ENCODE measurements around the gene LYSMD1. TPM values are rescaled to one million over a fixed set of nuclear protein-coding genes. Genes with fewer than 3 reads are reported as not detected.

LYSMD1 gene
- total and polyA plus RNA-seq, 9 donors, result 12.6 to 20.3 (median 14.3) TPM

- WGBS, 3 donors, result 1 to 3% (median 2%) methylated on average over 15 of the region's 15 CpGs
- peak in 4 of 5 donors; percentile 69 to 73 (median 71) for DNase-seq
- intact Hi-C loops (cut with DNase I), result no loop called here
Measured at GRCh38 chr1:151165281-151165737, 393 bp downstream of the LYSMD1 start.

GRCh38 chr1:151164732-151165280 is 896 bp downstream of the LYSMD1 start:
- no peak for TF ChIP-seq EP300 (IDR thresholded peaks at IDR 0.05)
- peak; percentile 35 for TF ChIP-seq POLR2A (IDR thresholded peaks at IDR 0.05)
- intact Hi-C loops (cut with DNase I), result no loop called here
- H3K27me3 ChIP-seq, result no peaks in the 10 kb centered on the region
- H3K4me1 ChIP-seq (ENCODE audit: insufficient read depth), result peaks cover 7% of the 10 kb centered on the region
- H3K36me3 ChIP-seq, result no peaks in the 10 kb centered on the region
- DNase-seq, result peak in 3 of 5 donors; percentile 43 to 63 (median 61)
- WGBS, 3 donors, result 4 to 6% (median 5%) methylated on average over 11 of the region's 11 CpGs
- H3K27ac ChIP-seq, result peak overlapping the region; percentile 83 to 87
- no peaks in the 10 kb centered on the region for H3K9me3 ChIP-seq
- H3K4me3 ChIP-seq, result peak overlapping the region; percentile 64

More at GRCh38 chr1:151165281-151165737, 393 bp downstream of the LYSMD1 start:
- Histone ChIP-seq H3K27me3 (no peaks in the 10 kb centered on the region), H3K4me1 (ENCODE audit: insufficient read depth) (peaks cover 7% of the 10 kb centered on the region), H3K9me3 (no peaks in the 10 kb centered on the region), H3K4me3 (peak overlapping the region; percentile 64), H3K27ac (peak overlapping the region; percentile 83 to 87), H3K36me3 (no peaks in the 10 kb centered on the region)
- TF ChIP-seq EP300 (IDR thresholded peaks at IDR 0.05) (no peak), POLR2A (IDR thresholded peaks at IDR 0.05) (no peak)
- TF ChIP-seq, protein P1, sequence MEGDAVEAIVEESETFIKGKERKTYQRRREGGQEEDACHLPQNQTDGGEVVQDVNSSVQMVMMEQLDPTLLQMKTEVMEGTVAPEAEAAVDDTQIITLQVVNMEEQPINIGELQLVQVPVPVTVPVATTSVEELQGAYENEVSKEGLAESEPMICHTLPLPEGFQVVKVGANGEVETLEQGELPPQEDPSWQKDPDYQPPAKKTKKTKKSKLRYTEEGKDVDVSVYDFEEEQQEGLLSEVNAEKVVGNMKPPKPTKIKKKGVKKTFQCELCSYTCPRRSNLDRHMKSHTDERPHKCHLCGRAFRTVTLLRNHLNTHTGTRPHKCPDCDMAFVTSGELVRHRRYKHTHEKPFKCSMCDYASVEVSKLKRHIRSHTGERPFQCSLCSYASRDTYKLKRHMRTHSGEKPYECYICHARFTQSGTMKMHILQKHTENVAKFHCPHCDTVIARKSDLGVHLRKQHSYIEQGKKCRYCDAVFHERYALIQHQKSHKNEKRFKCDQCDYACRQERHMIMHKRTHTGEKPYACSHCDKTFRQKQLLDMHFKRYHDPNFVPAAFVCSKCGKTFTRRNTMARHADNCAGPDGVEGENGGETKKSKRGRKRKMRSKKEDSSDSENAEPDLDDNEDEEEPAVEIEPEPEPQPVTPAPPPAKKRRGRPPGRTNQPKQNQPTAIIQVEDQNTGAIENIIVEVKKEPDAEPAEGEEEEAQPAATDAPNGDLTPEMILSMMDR (IDR thresholded peaks at IDR 0.05), result no peak

DNA sequence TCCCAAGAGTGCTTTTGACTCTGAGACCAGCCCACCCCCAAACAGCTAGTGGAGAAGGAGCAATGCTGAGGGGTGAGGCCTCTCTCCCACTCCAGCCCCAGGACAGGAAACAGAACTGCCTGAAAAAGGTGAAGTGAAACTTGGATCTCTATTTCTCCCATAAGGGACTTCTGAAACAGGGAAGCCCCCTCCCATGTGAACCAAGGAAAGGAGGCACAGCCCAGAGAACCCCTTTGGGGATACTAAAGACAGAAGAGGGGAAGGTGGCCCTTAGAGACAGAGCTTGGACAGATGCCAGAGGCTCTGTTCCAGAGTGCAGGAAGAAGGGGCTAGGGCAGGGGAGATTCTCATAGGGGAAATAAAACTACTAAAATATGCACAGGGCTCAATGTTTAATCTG is 6.3 kb downstream of the LYSMD1 start:
- DNase-seq, result no peak
- peaks cover 2% of the 10 kb centered on the region for H3K4me1 ChIP-seq (ENCODE audit: insufficient read depth)
- TF ChIP-seq EP300 (IDR thresholded peaks at IDR 0.05), result no peak
- TF ChIP-seq, protein P1 (IDR thresholded peaks at IDR 0.05), result no peak
- no peak for TF ChIP-seq POLR2A (IDR thresholded peaks at IDR 0.05)
- no peaks in the 10 kb centered on the region for H3K9me3 ChIP-seq
- no peak overlapping the region for H3K4me3 ChIP-seq
- no peak overlapping the region for H3K27ac ChIP-seq
- intact Hi-C loops (cut with DNase I), result loop anchor here in 3 of 4 donors (5.0 to 10.0 kb wide), 4 partner anchors 57 to 137 kb away; no protein-coding TSS in a partner anchor
- no peaks in the 10 kb centered on the region for H3K27me3 ChIP-seq
- H3K36me3 ChIP-seq, result no peaks in the 10 kb centered on the region

- peaks cover 2% of the 10 kb centered on the region for H3K4me1 ChIP-seq (ENCODE audit: insufficient read depth)
- intact Hi-C loops (cut with DNase I), result loop anchor here in 3 of 4 donors (5.0 to 10.0 kb wide), 4 partner anchors 56 to 136 kb away; no protein-coding TSS in a partner anchor
- H3K27ac ChIP-seq, result no peak overlapping the region
- H3K4me3 ChIP-seq, result no peak overlapping the region
- TF ChIP-seq, protein P1 (IDR thresholded peaks at IDR 0.05), result no peak
- no peak for TF ChIP-seq POLR2A (IDR thresholded peaks at IDR 0.05)
- no peak for TF ChIP-seq EP300 (IDR thresholded peaks at IDR 0.05)
- no peak for DNase-seq
- H3K36me3 ChIP-seq, result no peaks in the 10 kb centered on the region
- no peaks in the 10 kb centered on the region for H3K27me3 ChIP-seq
- no peaks in the 10 kb centered on the region for H3K9me3 ChIP-seq
- 80 to 83% (median 83%) methylated on average over 22 of the region's 22 CpGs for WGBS, 3 donors
Measured at GRCh38 chr1:151158751-151159251, 6.9 kb downstream of the LYSMD1 start.

- intact Hi-C loops (cut with DNase I), result loop anchor here in 3 of 4 donors (5.0 to 10.0 kb wide), 4 partner anchors 56 to 136 kb away; no protein-coding TSS in a partner anchor
- H3K9me3 ChIP-seq, result no peaks in the 10 kb centered on the region
- TF ChIP-seq, protein P1 (IDR thresholded peaks at IDR 0.05), result no peak
- TF ChIP-seq EP300 (IDR thresholded peaks at IDR 0.05) (no peak), POLR2A (IDR thresholded peaks at IDR 0.05) (no peak)
- no peak overlapping the region for H3K4me3 ChIP-seq
- DNase-seq, result no peak
- WGBS, 3 donors, result 70 to 78% (median 77%) methylated on average over 5 of the region's 5 CpGs
- no peak overlapping the region for H3K27ac ChIP-seq
- no peaks in the 10 kb centered on the region for H3K4me1 ChIP-seq (ENCODE audit: insufficient read depth)
- no peaks in the 10 kb centered on the region for H3K27me3 ChIP-seq
- no peaks in the 10 kb centered on the region for H3K36me3 ChIP-seq
Measured at GRCh38 chr1:151158326-151158725, 7.4 kb downstream of the LYSMD1 start.
